HG03469 (cell line): ENCODE data around the gene SAMSN1.
A peak's percentile ranks its signal among the peaks of the same experiment; 100 is the strongest.
"Not testable (repeated sequence)": the region's sequence is repeated elsewhere in the genome, so short reads cannot be mapped to it uniquely, and the experiment has no call there.

Experiments
- ATAC-seq: cut with Tn5 transposase; IDR thresholded peaks from one replicate; pipeline ENCODE4 v1.9.1; 2021; ENCODE audit warnings: mild to moderate bottlenecking, moderate library complexity, moderate number of reproducible peaks; ENCODE audit not compliant: unreplicated experiment

SAMSN1 gene

DNA sequence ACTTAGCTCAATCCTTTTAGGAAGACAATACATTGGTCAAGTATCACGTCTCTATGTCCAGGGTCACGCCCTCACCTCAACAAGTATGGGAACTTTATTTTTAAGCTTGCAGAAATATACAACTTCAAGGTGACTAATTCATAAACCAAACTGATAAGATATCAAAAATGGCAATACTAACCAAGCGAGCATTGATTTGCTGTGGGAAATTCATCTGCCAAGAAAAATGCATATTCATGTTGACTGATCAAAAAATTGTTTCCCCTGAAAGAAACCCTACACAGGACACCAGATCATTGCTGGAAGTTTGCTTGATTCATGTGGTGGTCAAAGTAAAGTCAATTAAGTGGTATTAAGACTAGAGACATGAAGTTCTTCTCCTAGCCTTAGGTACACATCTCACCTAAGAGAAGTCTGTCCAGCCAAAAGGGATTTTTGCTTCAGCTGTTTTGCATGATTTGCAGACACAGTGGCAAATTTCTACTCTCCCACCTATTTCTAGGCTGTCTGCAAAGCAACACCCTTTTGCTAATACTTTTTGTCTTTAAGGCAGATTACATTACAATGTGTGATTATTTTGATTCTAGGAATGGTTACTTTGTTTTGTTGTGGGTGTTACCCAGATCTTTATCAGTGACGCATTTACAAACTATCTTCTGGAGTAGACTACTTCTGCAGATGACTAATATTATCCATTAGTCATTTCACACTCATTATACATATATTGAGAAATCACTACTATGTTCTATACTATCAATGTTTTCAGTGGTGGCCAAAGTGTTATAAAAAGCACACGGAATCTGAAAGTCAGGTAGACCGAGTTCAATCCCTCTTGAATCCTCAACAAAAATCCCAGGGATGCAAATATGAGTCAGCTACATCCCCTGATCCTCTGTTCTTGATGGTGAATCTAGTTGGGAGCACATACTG, 12.4 kb downstream of the SAMSN1 start:
- ATAC-seq, result peak; percentile 80

- ATAC-seq, result no peak
Observed at GRCh38 chr21:14531757-14532316, 14.3 kb downstream of the SAMSN1 start.

GRCh38 chr21:14530592-14530991, 15.5 kb downstream of the SAMSN1 start:
- ATAC-seq, result no peak

- no peak for ATAC-seq
Observed at GRCh38 chr21:14528815-14529214, 17.3 kb downstream of the SAMSN1 start.

DNA sequence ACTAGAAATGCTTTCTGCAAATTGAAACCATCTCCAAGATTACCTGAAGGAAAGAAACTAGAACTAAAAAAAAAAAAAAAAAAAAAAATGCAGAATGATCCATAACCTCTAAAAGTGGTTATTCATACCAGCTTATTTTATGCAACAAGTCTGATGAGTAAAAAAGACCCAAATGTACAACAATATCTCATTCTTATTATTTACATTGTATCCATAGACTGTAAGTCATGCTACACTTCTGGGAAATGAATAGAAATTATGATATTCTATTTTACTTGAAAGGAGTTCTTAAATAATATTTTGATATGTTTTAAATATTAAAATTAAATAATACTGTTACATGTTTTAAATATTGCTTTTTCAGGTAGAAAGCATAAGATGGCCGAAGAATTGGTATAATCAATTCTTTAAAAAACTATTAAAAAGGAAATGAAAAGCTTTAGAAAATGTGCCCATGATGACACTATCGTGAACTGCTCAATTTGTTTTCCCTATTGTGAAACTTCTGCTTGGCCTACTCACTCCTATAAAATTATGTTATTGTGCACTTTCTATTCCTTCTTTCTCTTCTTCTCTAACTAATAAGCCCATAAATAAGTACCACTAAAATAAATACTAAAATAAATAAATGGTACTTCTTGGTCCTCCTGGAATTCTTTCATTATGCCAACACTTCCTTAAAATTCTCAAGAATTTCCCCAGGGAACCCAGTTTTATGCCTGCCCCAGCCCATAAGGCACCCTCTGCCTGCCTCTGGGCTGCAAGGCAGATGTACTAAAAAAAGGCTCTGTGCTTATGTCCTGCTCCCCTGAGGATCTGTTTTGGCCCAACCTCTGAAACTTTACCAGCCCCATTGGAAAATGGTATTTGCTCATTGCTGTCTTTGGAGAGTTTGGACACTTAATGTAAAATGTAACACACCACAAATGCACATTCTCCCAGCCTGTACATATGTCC, 18.1 kb downstream of the SAMSN1 start:
- ATAC-seq, result no peak

- no peak for ATAC-seq
Observed at GRCh38 chr21:14526836-14527695, 19.0 kb downstream of the SAMSN1 start.

DNA sequence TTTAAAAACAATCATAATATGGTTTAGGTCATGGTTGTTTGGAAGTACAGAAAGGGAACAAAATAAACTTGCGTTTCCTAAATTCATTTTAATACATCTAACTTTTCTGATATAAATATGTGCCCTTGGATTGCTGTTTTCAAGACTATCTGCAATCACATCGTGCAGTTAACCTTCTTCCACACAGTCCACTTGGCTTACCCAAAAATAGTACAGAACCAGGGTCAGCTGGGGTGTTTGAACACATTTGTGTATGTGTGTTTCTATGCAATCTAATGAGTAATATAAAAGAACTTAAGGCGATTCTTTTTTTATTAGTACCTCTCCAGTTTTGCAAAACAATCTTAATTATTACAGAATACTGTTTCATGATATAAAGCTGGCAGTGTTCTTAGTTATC, 19.9 kb downstream of the SAMSN1 start:
- ATAC-seq, result no peak

- peak; percentile 75 for ATAC-seq
Observed at GRCh38 chr21:14523234-14523633, 22.9 kb downstream of the SAMSN1 start.

DNA sequence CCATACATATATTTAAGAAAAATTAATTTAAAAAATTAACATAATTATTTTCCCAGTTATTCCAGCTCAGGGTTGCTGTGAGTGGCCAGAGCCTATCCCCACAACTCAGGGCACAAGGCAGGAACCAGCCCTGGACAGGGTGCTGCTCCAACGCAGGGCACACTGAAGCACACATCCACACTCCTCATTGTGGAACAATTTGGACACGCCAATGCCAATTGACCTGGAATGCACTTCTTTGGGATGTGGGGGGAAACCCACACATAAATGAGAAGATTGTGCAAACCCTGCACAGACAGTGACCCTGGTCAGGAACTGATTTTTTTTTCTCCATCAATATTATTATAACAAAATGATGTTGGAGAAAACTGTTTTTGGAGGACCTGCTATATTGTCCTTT, 23.4 kb downstream of the SAMSN1 start:
- ATAC-seq, result no peak

DNA sequence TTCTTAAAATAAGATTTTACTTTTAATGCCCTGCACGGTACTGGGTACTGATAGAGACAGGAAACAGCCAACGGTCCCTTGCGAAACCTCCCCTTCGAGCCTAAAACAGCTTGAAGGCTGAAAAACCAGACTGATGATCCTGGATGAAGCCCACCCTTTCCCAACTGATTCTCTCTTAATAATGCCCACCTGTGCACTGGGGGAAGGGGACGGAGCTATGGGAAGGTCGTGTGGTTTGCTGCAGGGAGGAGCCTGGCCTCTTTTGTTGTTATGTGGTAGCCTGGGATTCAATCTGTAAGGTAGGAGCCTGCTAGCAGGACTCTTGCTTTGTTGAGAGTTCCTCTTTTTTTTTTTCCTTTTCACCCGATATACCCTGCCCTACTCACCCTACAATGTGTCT, 25.6 kb downstream of the SAMSN1 start:
- ATAC-seq, result no peak

GRCh38 chr21:14519000-14519399, 27.1 kb downstream of the SAMSN1 start:
- no peak for ATAC-seq

DNA sequence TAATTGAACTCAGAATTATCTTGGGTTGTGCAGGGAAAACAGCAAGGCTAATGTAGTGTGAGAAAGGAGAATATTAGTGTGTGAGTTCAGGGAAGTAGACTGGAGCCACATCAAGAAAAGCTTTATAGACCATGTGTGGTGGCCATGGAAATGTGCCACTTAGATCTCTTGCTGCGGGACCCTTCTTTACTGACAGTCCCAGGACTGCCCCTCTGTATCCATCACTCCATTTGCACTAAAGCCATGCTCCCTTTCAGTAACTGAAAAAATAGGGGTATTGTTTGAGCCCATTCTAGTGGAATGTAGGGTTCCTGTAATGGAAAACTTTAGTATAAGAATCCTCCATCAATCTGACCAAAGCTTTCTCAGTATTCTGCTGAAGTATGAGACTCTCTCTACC, 32.3 kb downstream of the SAMSN1 start:
- ATAC-seq, result no peak

GRCh38 chr21:14506859-14507457, 39.2 kb downstream of the SAMSN1 start:
- not testable (repeated sequence) for ATAC-seq

GRCh38 chr21:14500873-14501272, 45.2 kb downstream of the SAMSN1 start:
- no peak for ATAC-seq

DNA sequence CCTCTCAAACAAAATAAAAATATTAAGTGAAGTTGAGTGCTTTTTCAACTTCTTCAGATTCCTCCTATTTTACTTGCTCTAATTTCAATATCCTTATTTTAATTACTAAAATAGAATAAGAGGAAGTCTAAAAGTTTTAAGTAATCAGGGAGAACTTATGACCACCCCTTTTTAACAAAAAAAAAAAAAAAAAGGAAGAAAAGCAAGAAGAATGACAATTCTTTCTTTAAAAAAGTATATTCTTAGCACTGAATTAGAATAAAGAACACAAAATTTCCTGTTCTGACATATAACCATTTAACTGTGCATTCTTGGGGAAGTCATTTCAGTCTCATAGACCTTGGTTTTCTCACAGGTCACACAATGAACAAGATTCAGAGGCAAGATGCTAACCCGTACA, 46.8 kb downstream of the SAMSN1 start:
- no peak for ATAC-seq

DNA sequence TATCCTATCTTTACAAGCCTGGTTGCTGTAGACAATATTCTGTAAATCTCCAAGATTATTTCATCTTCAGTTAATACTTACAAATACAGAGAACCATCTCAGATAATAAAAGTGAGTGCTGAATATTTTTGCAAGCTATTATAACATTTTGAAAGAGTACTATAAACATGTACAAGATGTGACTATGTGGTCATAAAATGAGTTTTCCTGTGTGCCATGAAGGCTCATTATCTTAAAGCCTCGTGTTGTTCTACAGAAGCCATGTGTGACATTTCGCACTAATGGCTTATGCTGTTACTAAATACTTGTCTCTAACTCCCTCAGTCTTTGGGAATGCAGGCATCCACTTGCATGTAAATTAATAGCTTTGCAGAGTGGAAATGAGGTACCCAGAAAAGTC, 48.3 kb downstream of the SAMSN1 start:
- ATAC-seq, result no peak

GRCh38 chr21:14495075-14495474, 51.0 kb downstream of the SAMSN1 start:
- no peak for ATAC-seq

- not testable (repeated sequence) for ATAC-seq
Observed at GRCh38 chr21:14494181-14494580, 51.9 kb downstream of the SAMSN1 start.

- ATAC-seq, result no peak
Observed at GRCh38 chr21:14493731-14494130, 52.4 kb downstream of the SAMSN1 start.

DNA sequence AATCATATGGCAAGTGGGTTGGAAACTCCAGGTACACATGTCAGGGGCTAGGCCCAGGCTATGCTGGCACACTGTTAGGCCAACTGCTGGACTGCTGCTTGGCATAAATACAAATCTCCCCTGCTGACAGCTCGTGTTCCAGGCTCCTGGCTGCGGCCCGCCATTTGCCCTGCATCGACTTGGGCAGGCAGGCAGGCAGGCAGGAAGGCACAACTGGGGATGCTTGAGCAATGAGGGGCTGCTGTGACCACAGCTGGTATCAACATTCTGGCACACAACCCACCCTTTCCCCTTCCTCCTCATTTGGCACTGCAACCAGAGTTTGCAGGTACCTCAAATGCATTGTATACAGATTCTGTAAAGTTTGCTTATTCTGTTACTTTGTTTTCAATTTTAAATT, 53.2 kb downstream of the SAMSN1 start:
- ATAC-seq, result no peak
